GM21423 (cell line): ENCODE data around the gene SPATA33.
A peak's percentile ranks its signal among the peaks of the same experiment; 100 is the strongest.
"Not testable (repeated sequence)": the region's sequence is repeated elsewhere in the genome, so short reads cannot be mapped to it uniquely, and the experiment has no call there.

ENCODE experiments used
- ATAC-seq: cut with Tn5 transposase; IDR thresholded peaks from one replicate; pipeline ENCODE4 v1.9.1; 2021; ENCODE audit warnings: mild to moderate bottlenecking, moderate library complexity; ENCODE audit not compliant: unreplicated experiment

Gene SPATA33

GRCh38 chr16:89658221-89658879 is 714 bp downstream of the SPATA33 start:
- peak; percentile 16 for ATAC-seq

GRCh38 chr16:89660146-89660545 is 2.5 kb downstream of the SPATA33 start:
- ATAC-seq = no peak

- ATAC-seq = no peak
Measured at GRCh38 chr16:89661215-89661614, 3.6 kb downstream of the SPATA33 start.

GRCh38 chr16:89664238-89664637 is 6.6 kb downstream of the SPATA33 start:
- not testable (repeated sequence) for ATAC-seq

GRCh38 chr16:89667000-89667399 is 9.4 kb downstream of the SPATA33 start:
- ATAC-seq = not testable (repeated sequence)

- no peak for ATAC-seq
Measured at GRCh38 chr16:89667633-89668032, 10.0 kb downstream of the SPATA33 start.

GRCh38 chr16:89668790-89669158 is 11.1 kb downstream of the SPATA33 start:
- ATAC-seq = no peak

GRCh38 chr16:89669755-89670154 is 12.1 kb downstream of the SPATA33 start:
- ATAC-seq = no peak

GRCh38 chr16:89670496-89671431 is 13.1 kb downstream of the SPATA33 start:
- no peak for ATAC-seq

- not testable (repeated sequence) for ATAC-seq
Measured at GRCh38 chr16:89671565-89671964, 13.9 kb downstream of the SPATA33 start.

GRCh38 chr16:89672177-89672941 is 14.7 kb downstream of the SPATA33 start:
- no peak for ATAC-seq

GRCh38 chr16:89678258-89678657 is 20.6 kb downstream of the SPATA33 start:
- ATAC-seq = no peak

- no peak for ATAC-seq
Measured at GRCh38 chr16:89685916-89686315, 28.3 kb downstream of the SPATA33 start.

GRCh38 chr16:89686520-89687091 is 29.0 kb downstream of the SPATA33 start, which contains the start of gene CDK10:
TSS of gene CDK10 (plus strand) at chr16:89686689. CDS start at chr16:89686711, 22 bp downstream.
- ATAC-seq = peak; percentile 80

- peak; percentile 41 for ATAC-seq
Measured at GRCh38 chr16:89687092-89687940, 29.7 kb downstream of the SPATA33 start.

GRCh38 chr16:89688395-89688794 is 30.8 kb downstream of the SPATA33 start:
- no peak for ATAC-seq

- no peak for ATAC-seq
Measured at GRCh38 chr16:89689142-89689541, 31.5 kb downstream of the SPATA33 start.

GRCh38 chr16:89689621-89690020 is 32.0 kb downstream of the SPATA33 start:
- not testable (repeated sequence) for ATAC-seq

GRCh38 chr16:89690392-89690901 is 32.8 kb downstream of the SPATA33 start:
- ATAC-seq = no peak
